HG03342 (cell line): ENCODE results near the gene SLC22A17.

ENCODE experiments used
- ATAC-seq: cut with Tn5 transposase; IDR thresholded peaks from one replicate; pipeline ENCODE4 v1.9.1; 2021; ENCODE audit warnings: mild to moderate bottlenecking, moderate library complexity; ENCODE audit not compliant: unreplicated experiment

The SLC22A17 gene

DNA sequence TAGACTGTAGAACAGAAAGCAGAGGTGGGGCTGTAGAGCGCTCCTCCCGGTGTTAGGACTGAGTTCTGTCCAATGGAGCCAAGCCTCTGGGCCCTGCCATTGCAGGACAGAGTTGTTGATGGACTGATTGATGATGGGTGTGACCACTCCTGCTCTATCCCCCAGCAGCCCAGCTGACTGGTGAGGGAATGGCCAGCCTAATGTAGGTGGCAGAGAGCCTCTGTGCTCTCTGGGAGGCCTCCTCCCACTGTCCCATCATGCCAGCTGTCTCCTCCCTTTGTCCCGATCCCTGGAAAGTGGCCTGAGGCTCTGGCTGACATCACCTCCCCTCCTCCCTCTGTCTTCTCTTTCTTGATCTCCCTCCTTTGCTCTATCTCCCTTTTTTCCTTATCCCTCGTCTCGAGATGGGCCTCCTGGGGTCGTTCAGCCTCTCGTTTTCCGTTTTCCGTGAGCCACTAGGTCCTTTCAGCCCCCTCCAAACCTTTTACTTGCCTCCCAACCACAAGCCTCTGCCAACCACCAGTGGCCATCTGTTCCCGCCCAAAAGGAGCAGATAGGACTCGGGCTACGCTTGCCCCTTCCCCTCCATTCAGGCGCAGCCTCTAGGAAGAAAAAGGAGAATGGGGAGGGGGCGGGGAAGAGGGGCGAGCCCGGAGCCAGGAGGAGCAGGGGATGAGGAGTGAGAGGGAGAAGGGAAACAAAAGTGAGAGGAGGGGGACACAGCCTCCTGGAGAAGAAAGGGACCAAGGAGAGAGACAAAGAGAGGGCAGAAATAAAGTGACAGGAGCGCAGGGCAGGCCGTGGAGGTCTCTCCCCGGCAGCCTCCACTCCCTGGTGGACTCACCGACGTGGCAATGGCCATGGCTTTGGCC is 11.7 kb upstream of the SLC22A17 start:
- ATAC-seq, result no peak

DNA sequence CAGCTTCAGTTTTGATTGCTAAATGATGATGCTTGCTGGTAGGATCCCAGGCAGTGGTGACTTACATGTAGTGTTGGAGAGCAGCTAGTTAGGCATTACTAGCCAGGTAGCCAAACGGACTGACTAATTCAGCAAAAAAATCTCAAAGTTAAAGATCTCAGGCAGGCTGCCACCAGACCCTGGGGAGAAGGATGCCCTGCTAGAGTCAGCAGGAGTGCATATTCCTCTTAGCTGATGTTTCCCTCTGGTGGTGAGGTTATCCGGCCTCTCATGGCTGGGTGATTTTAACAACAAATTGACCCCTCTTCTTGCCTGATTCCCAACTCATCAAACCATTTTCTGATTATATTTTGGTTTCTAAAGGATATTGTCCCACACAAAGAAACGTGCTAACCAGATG is 9.5 kb upstream of the SLC22A17 start:
- ATAC-seq, result no peak

DNA sequence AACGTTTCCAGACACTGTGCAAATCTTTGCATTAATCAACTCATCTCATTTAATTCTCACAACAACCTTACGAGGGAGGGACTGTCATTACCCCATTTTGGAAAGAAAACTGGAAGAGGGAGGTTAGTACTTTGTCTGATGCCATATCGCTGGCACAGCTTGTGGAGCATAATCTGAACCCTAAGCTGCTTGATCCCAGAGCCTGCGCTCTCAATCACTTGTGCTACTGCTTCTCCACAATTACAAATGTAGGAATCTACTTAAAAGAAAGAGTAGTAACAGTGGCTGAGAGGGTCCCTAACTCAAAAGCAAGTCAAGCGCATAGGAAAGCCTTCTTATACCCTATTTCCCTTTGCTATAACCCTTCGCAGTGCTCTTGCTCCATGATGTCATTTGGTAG is 9.1 kb upstream of the SLC22A17 start:
- ATAC-seq, result no peak

DNA sequence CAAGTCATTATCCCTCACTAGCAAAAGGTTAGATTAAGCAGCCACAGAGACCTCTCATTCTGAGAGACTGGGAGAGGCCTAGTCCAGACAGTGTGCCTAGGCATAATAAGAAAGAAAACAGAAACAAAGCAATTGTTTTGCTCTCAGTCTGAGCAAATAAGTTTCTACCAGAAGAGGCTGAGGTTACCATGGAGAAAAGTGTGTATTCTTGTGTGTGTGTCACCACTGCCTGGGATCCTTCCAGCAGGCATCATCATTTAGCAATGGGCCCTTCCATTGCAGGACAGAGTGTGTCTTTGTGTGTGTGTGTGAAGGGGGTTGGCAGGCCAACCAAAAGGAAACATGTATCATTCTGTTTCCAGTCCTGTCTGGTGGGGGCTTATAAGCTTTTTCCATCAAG is 8.6 kb upstream of the SLC22A17 start:
- ATAC-seq, result no peak

DNA sequence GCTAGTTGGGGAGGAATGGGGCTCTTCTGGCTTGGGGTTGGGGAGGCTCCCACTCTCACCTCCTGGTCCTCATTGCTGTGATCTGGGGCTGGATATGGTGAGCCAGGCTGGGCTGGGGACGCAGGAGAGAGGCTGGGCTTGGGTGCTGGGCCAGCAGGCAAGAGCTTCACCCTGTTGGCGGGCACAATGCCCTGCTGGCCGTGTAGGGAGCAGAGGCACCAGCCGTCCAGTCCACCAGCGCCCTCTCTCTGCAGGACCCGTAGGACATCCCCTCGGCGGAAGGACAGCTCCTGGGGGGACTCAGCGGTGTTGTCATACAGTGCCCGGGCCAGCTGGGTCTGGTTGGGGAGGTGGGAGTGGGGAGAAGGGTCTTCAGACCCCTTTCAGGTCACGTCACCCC is 7.8 kb upstream of the SLC22A17 start:
- no peak for ATAC-seq

DNA sequence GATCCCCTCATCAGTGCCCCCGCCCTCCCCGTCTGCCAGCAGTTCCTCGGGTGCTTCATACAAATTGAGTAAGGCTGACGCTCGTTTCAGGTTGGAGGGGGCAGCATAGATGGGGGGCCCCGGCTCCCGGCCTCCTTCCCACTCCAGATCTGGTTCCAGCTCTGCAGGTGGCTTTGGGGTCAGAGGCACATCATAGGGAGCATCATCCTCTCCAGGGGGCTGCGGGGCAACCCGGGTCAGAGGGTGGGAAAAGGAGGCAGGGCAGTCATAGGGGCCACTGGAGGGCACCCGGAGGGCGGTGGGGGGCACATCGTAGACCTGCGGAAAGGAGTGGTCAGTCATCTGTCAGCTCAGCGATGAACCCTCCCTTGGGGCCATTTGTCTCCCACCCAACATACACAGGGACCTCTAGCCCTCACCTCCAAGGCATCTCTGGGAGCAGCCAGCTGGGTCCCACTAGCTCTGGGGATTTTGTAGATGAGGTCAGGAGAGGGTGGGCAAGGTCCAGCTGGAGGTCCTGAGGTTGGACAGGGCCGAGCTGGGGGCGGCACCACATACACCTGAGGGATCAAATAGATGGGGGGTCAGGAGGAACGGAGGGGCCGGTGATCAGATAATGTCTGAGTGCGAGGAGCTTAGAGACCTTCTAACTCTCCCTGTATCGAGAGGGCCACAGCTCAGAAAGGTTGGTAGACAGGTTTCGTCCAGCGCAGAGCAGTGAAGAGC is 7.2 kb upstream of the SLC22A17 start:
- no peak for ATAC-seq

DNA sequence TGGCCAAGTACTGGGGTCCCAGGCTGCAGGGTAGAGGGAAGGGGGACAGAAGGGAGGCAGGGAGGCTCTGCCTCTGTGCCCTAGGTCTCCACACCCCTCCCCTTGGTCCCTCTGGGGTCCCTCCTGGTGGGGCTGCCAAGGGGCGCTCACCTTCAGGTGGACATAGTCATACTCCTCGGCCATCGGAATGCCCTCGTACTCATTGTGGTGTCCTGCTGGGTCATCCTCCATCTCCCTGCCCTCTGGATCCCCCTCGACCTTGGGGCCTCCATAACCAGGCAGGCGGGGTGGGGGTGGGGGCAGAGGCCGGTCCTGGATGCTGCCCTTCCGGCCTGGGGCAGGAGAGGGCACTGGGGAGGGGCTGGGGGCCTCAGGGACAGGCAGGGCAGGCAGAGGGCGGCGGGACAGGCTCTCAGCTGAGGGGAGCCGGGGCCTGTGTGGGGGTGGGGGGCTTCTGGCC is 6.5 kb upstream of the SLC22A17 start:
- ATAC-seq, result no peak

DNA sequence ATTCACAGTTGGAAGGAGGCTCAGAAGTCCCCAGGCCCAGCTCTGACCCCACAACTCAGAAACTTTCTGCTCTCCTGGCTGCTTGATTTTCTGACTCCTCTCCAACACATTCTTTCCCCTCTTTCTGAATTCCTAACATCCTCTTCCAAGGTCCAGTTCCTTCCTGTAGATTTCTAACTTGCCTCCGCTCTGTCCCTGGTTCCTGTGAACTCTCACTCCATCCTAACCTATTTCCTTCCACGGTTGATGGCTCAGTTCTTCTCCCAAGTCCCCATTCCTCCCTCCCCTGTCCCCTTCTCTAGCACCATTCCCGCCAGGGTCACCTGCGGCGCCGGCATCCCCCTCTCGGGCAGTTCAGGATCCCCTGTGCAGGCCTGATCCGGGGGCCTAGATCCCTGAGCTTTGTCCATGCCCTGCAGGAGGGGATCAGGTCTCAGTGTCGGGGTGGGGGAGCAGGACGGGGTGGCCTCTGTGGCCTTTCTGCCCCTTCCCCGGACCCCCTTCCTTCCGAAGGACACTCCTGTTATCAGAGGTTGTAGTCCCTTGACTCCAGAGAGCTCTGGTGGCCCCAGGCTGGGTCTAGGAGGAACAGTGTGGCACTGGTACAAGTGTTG is 6.0 kb upstream of the SLC22A17 start:
- no peak for ATAC-seq

DNA sequence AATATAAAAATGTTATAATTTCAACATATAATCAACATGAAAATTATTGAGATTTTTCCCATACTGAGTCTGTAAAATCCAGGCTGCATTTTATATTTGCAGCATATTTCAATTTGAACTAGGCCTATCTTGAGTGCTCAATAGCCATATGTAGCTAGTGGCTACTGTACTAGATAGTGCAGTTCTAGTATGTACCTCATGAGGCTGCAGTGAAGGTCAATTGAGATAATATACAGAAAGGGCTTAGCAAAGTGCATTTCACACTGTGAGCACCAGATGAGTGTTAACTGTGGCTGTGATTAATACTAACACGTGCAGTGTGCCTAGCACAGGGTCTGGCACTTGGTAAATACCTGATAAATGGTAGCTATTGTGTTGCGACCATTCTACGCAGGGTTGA is 5.4 kb upstream of the SLC22A17 start:
- no peak for ATAC-seq

DNA sequence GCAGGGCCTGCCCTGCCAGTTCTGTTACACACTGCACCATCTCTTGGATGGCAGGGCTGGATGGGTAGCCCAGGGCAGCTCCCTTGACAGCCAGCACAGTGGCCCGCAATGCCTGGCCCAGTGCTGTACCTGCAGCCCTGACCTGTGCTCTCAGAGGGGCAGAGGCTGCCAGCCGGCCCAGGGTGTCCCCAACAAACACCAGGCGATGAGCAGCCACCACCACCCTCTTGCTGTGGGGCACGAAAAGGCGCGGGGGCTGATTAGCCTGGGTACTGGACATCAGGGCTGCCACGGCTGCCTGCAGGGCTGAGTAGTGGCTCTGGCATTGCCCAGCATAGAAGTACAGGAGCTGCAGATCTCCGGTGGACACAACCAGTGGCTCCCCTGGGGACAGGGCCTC is 4.6 kb upstream of the SLC22A17 start:
- no peak for ATAC-seq

DNA sequence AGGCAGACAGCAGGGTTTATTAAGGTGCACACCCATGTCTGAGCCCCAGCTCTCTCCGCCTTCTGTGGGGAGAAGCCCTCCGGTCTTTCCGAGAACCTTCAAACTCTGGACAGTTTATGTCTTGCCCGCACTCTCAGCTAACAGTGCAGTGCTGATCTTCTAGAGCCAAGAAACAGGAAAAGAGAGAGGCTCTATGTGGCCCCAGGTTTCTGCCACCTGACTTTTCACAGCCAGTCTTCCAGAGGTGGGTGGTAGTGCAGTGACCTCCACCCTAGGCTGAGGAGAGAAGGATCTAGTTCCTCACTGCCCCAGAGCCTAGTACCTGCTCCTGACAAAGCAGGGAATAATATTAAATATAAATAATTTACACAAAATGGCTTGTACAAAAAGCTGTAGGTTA is 4.0 kb upstream of the SLC22A17 start:
- ATAC-seq, result no peak

DNA sequence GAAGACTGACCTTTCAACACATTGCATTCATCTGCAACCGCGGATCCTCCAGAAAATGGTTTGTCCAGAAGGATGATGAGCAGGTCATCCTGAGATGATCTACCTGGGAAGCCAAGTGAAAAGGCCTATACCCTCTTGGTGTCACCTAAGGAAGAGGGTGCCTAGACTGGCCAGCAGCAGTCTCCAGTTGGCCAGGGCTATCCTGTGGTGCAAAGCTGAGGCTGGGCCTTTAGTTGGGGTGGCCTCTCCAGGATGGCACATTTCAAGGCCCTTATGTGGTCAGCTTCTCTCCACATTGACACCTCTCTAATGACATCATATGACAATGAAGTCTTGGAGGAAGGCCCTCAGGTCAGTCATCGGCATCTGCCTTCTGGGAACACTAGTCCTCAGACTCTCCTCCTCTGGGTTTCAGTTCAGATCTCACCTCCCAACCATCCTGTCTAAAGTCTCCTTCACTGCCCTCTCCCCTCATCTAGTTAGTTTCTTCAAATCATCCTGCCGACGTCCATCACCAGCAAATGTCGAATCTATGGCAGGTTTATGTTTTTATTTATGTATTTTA is 3.3 kb upstream of the SLC22A17 start:
- ATAC-seq, result no peak

DNA sequence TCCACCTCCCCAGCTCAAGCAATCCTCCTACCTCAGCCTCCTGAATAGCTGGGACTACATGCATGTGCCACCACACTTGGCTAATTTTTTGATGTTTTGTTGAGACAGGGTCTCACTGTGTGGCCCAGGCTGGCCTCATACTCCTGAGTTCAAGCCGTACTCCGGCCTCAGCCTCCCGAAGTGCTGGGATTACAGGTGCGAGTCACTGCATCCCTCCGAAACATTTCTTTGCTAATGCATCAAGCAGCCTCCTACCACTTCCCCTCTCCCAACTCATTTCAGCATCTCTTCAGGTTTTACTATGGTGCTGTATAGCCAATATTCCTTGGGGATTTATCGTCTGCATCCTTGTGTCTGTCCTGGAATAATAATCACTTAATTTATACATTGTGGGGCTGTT is 2.3 kb upstream of the SLC22A17 start:
- no peak for ATAC-seq

DNA sequence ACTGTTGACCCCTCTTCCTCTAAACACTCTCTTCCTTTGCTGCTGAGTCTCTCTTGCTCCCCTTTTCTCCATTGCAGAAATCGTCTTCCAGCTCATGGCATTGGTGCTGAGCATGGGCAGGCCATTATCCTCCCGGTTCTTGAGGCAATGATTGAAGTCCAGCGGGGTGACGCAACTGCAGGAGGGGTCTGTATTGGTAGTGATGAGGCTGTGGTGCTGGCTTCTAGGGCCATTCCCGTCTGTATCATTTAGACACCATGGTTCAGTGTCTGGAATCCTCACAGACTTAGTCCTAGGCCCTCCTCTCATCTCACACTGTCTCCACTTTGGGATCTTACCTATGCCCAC is 720 bp upstream of the SLC22A17 start:
- ATAC-seq, result no peak

DNA sequence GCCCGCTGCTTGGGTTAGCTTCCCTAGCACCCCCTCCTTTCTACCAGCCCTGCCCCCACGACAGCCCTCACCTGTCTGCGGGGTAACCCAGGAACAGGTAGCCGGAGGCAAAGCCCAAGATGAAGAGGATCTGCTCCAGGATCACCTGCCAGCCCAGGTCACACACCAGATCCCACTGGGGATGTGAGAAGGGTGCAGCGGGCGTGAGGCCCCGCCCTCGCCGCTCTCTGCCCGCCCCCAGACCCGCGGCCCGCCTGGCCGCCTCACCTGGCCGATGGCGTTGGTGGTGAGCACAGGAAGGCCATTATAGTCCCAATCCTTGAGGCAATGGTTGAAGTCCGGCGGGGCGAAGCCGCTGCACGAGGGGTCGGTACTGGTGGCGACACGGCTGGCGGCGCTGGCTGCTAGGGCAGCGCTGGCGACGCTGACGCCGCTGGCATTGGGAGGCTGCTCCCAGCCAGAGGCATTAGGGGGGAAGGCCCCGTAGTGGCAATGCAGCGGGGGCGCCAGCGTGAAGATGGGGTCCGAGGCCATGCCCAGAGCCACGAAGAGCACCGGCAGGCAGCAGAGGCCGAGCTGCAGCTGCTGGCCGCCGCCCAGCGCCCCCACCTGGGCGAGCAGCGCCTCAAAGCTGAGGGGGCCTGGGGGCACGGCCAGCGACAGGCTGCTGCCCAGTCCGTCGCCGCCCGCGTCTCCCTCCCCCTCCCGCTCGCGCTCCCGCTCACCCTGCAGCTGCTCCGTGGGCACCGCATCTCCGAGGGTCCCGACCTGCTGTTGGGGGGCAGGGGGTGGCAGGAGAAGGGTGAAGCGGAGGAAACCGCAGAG is 794 bp downstream of the SLC22A17 start:
- no peak for ATAC-seq

DNA sequence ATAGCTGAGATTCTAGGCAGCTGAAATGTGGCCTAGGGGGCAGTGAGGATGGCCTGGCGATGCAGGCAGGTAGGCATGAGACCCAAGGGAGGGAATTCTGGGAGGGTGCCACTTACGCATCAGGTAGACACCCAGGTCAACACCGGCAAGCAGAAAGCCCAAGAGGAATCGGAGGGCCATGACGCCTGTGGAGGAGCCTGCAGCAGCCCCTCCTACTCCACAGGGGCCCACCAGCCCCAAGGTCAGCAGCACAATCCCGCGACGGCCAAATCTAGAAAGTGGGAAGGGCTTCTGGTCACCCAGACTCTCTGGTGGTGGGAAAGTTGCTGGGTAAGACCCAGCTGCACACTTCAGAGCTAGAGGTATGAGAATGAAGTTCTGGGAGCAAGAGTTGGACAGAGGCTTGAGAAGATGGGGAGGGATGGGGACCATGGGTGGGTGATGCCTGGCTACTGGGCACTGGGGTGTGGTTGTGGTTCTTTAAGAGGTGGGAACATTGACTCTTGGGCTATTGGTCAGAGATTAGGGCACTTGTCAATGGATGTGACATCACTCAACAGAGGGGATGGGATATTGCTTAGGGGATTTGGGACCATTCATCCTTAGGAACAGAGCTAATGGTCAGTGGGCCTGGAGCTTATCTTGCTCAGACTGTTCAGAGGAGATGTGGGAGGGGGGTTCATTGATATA is 3.4 kb downstream of the SLC22A17 start:
- no peak for ATAC-seq

DNA sequence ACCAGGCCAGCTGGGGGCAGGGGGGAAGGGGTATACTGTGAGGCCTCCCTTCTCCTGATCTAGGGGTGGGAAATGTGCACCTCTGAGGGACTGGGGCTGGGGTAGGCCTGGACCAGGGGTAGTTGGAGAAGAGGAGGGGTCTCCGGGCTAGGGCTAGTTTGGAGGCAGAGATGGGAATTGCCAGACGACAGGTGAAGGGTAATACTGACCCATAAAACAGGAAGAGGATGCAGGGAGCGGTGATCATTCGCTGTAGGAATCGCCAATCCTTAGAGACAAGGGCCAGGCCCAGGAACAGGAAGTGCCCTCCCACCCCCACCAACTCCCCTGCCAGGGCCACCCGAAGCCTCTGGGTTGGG is 4.4 kb downstream of the SLC22A17 start:
- no peak for ATAC-seq

DNA sequence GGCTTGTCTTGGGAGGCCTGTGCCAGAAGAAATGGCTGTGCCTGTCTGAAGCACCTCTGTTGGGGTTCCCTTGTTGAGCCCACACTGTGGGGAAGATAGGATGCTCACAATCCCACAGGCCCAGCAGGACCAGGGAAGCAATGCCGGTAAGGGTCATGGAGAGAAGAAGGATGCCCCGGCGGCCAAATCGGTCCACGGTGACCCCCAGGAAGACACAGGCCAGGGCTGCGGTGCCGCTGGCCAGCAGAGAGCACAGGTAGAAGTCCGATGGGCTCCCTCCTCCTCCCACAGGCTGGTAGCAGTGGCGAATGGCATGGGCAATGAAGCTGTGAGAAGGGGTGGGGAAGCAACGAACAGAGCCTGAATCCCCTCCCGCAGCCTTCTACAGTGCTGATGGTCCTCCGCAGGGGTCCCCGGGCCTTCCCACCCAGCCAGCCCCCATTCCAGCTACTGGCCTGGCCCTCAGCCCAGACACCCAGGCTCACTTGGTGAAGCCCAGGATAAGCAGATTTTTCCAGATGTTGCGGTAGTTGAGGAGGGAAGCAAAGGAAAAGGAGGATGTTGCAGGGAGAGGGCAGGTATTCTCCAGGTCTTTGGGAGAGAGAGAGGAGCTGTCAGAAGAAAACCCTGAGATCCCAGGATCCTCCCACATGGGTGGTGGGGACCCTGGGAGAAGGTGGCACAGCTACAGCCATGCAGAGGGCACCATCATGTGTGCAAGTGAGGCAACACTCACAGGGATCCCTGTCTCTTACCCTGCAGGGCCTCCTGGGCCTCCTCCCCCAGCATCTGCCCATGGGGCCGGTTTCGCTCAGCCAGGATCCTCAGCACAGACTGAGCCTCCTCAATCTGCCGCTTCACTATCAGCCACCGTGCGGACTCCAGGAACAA is 5.0 kb downstream of the SLC22A17 start:
- no peak for ATAC-seq

DNA sequence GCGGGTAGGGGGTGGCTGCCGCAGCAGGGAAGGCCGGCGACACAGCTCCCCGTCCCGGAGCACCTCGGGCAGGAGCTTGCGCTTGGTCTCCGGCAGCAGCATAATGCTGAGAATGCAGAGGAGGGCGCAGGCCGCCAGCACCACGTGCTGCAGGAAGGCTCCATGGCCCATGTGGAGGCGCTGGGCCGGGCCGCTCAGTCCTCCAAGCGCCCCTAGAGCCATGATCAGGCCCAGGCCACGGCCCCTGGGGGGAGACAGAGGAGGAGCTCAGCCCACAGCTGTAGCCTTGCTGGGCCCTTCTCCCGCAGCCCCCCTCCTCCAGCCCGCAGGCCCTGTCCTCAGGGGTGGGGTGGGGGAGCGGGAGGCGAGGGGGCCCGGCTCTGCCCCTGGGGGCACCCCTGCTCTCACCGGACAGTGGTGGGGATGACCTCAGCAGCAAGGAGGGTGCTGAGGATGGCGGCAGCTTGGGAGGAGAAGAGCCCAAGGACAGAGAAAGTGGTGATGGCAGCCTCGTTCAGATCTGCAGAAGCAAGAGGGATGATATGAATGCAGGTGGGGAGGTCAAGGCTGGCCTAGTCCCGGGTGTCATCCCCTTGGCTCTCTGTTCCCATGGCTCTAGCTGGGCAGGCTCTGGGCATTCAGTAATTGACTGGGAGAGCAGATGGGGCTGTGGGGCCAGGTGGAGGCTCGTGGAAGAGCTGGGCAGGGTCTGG is 5.8 kb downstream of the SLC22A17 start:
- ATAC-seq, result no peak
